Activated naive CD4-positive, alpha-beta T cell treated with anti-CD3 and anti-CD28 coated beads, Interleukin-2, amount 50 U/mL, for 16 hours (primary cell): ENCODE data around the gene ADAMTSL3.

ENCODE experiments used
- DNase-seq: peaks from one replicate; pipeline ENCODE4 v3.0.0-alpha.2; 2020

The ADAMTSL3 gene

GRCh38 chr15:83892498-83892897 is 238.6 kb downstream of the ADAMTSL3 start:
- no peak for DNase-seq

- DNase-seq = no peak
Measured at GRCh38 chr15:83893308-83893707, 239.4 kb downstream of the ADAMTSL3 start.

GRCh38 chr15:83897037-83897436 is 243.1 kb downstream of the ADAMTSL3 start:
- no peak for DNase-seq

- DNase-seq = no peak
Measured at GRCh38 chr15:83898361-83898760, 244.4 kb downstream of the ADAMTSL3 start.

GRCh38 chr15:83899670-83900069 is 245.7 kb downstream of the ADAMTSL3 start:
- no peak for DNase-seq

- DNase-seq = no peak
Measured at GRCh38 chr15:83904107-83905040, 250.5 kb downstream of the ADAMTSL3 start.

GRCh38 chr15:83905556-83906273 is 251.8 kb downstream of the ADAMTSL3 start:
- no peak for DNase-seq

GRCh38 chr15:83911345-83911744 is 257.4 kb downstream of the ADAMTSL3 start:
- DNase-seq = no peak

GRCh38 chr15:83912343-83912742 is 258.4 kb downstream of the ADAMTSL3 start:
- no peak for DNase-seq

GRCh38 chr15:83913034-83913632 is 259.2 kb downstream of the ADAMTSL3 start:
- DNase-seq = no peak

GRCh38 chr15:83914906-83915305 is 261.0 kb downstream of the ADAMTSL3 start:
- DNase-seq = no peak

GRCh38 chr15:83917432-83917831 is 263.5 kb downstream of the ADAMTSL3 start:
- no peak for DNase-seq

- no peak for DNase-seq
Measured at GRCh38 chr15:83918011-83918410, 264.1 kb downstream of the ADAMTSL3 start.

GRCh38 chr15:83919319-83919830 is 265.5 kb downstream of the ADAMTSL3 start:
- DNase-seq = no peak

- no peak for DNase-seq
Measured at GRCh38 chr15:83919978-83920510, 266.1 kb downstream of the ADAMTSL3 start.

- DNase-seq = no peak
Measured at GRCh38 chr15:83922649-83923294, 268.8 kb downstream of the ADAMTSL3 start.

GRCh38 chr15:83926116-83926515 is 272.2 kb downstream of the ADAMTSL3 start:
- no peak for DNase-seq

- no peak for DNase-seq
Measured at GRCh38 chr15:83927704-83928391, 273.9 kb downstream of the ADAMTSL3 start.

GRCh38 chr15:83928392-83928734 is 274.4 kb downstream of the ADAMTSL3 start:
- DNase-seq = no peak

GRCh38 chr15:83928878-83929418 is 275.0 kb downstream of the ADAMTSL3 start:
- DNase-seq = no peak

- DNase-seq = no peak
Measured at GRCh38 chr15:83929619-83930018, 275.7 kb downstream of the ADAMTSL3 start.
